Myocyte (in vitro differentiated cells): Measurements from ENCODE around the gene PGD. TPM values are rescaled to one million over a fixed set of nuclear protein-coding genes. Genes with fewer than 3 reads are reported as not detected.

ENCODE experiments used
- DNase-seq: peaks from one replicate; pipeline ENCODE4 v3.0.0-alpha.2; 2012; ENCODE audit warnings: low read depth
- polyA plus RNA-seq: library from polyadenylated mRNA; unstranded; fragments of >200 nt; gene quantifications from one replicate; pipeline ENCODE4 v1.2.1, GENCODE V29; 2012; ENCODE audit warnings: missing spikeins
- total RNA-seq: library from RNA; depleted of rRNA; stranded (reverse); fragments of >200 nt; gene quantifications from 2 replicates; pipeline ENCODE4 v1.2.3, GENCODE V29; 2014

Gene PGD
- 165 and 186 TPM in 2 replicates for total RNA-seq
- 214 TPM for polyA plus RNA-seq

GRCh38 chr1:10398734-10399443 is at the start of gene PGD:
PGD (plus strand) TSS chr1:10399064; CDS start chr1:10399118, 54 bp downstream.
- peak; percentile 99 for DNase-seq

GRCh38 chr1:10353282-10353681 is 45.6 kb upstream of the PGD start:
- no peak for DNase-seq

- no peak for DNase-seq
Measured at GRCh38 chr1:10353693-10354092, 45.2 kb upstream of the PGD start.

GRCh38 chr1:10360045-10360444 is 38.8 kb upstream of the PGD start:
- no peak for DNase-seq

GRCh38 chr1:10361515-10361914 is 37.3 kb upstream of the PGD start:
- no peak for DNase-seq

- DNase-seq = no peak
Measured at GRCh38 chr1:10368194-10368593, 30.7 kb upstream of the PGD start.

GRCh38 chr1:10374442-10374860 is 24.4 kb upstream of the PGD start:
- no peak for DNase-seq

GRCh38 chr1:10377365-10378029 is 21.4 kb upstream of the PGD start:
- DNase-seq = peak; percentile 84

- no peak for DNase-seq
Measured at GRCh38 chr1:10378081-10378841, 20.6 kb upstream of the PGD start.

- no peak for DNase-seq
Measured at GRCh38 chr1:10379101-10379620, 19.7 kb upstream of the PGD start.

- DNase-seq = no peak
Measured at GRCh38 chr1:10379676-10380075, 19.2 kb upstream of the PGD start.

GRCh38 chr1:10380594-10381275 is 18.1 kb upstream of the PGD start:
- peak; percentile 70 for DNase-seq

- no peak for DNase-seq
Measured at GRCh38 chr1:10383630-10384029, 15.2 kb upstream of the PGD start.

- no peak for DNase-seq
Measured at GRCh38 chr1:10384219-10384618, 14.6 kb upstream of the PGD start.

- DNase-seq = no peak
Measured at GRCh38 chr1:10386761-10387676, 11.8 kb upstream of the PGD start.

GRCh38 chr1:10387677-10388386 is 11.0 kb upstream of the PGD start:
- DNase-seq = peak; percentile 64

GRCh38 chr1:10388387-10388715 is 10.5 kb upstream of the PGD start:
- DNase-seq = no peak

GRCh38 chr1:10389271-10389973 is 9.4 kb upstream of the PGD start:
- DNase-seq = peak; percentile 41

GRCh38 chr1:10396870-10397269 is 2.0 kb upstream of the PGD start:
- no peak for DNase-seq
